CD4-positive, alpha-beta T cell treated with Interleukin-21 for 1 hour (primary cell): ENCODE results near the gene GPR137C.
"Not testable (repeated sequence)": the region's sequence is repeated elsewhere in the genome, so short reads cannot be mapped to it uniquely, and the experiment has no call there.

Source experiments
- DNase-seq: peaks from one replicate; pipeline ENCODE4 v3.0.0-alpha.2; 2020

Gene GPR137C

GRCh38 chr14:52552063-52552988 is at the start of gene GPR137C, which contains the start of gene TXNDC16:
TSS of gene GPR137C (plus strand) at chr14:52552836. CDS start at chr14:52553148, 312 bp downstream.
TSS of gene TXNDC16 (minus strand) at chr14:52552505. CDS start at chr14:52543557, 8,948 bp downstream.
- DNase-seq: peak; percentile 99

GRCh38 chr14:52513249-52513648 is 39.4 kb upstream of the GPR137C start:
- DNase-seq: no peak

GRCh38 chr14:52514046-52514811 is 38.4 kb upstream of the GPR137C start:
- DNase-seq: no peak

- no peak for DNase-seq
Observed at GRCh38 chr14:52522033-52522432, 30.6 kb upstream of the GPR137C start.

DNA sequence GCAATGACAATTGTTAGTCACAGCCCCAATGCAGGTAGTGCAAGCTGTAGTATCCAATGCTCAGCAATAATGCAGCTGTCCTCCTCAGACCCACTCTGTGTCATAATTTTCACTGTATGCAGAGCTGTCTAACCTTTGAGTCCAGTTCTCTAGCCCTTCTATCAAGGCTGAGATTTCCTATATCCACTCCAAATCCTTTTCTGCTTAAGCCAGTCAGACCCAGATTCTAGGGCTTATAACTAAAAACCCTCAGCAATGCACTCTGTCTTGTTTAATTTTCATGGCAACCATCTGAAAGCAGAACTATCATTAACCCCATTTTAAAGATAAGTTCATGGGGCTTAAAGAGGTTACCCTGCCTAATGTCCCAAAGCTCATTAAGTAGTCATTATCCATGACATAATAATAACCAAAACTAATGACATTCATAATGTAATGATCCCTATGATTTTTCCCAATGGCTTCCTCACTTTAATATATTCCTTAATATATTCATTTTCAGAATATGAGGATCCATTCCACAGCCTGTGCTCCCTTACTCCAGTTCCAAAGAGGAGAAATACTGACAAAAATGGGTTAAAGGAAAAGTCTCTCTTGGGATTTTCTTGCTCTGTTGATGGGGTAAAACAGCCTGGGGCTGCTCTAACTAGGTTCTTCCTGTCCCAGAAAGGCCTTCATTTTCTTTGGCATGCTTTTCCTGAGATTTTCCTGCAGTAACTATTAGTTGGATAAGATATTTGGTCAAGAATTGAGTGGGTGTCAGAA is 29.9 kb upstream of the GPR137C start:
- no peak for DNase-seq

DNA sequence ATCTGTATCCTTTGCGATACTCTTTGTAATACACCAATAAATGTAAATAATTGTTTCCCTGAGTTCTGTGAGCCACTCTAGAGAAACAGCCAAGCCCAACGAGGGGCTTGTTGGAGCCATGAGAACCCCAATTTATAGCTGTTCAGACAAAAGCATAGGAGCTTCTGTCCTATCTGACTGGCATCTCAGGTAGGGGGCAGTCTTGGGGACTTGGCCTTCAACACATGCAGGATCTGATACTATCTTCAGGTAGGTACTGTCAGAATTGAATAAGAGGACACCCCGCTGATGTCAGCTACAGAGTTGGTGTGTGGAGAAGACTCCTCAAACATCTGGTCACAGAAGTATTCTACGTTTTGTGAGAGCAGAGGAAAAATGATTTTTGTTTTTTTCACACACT is 25.6 kb upstream of the GPR137C start:
- no peak for DNase-seq

GRCh38 chr14:52531481-52531880 is 21.2 kb upstream of the GPR137C start:
- no peak for DNase-seq

DNA sequence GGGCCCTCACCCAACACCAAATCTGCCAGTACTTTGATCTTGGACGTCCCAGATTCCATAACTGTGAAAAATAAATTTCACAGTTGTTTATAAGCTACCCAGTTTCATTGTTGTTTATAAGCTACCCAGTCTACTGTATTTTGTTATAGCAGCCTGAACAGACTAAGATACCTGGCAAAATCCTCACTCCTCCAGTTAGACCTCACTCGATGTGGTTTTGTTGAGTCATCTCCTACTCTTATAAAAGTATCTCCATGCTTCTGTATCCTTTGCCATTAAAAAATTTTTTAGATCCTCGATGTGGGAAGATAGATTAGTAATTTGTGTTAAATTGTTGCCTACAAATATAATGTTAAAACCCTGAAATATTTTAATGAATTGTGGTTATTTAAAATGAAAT is 16.4 kb upstream of the GPR137C start:
- no peak for DNase-seq

DNA sequence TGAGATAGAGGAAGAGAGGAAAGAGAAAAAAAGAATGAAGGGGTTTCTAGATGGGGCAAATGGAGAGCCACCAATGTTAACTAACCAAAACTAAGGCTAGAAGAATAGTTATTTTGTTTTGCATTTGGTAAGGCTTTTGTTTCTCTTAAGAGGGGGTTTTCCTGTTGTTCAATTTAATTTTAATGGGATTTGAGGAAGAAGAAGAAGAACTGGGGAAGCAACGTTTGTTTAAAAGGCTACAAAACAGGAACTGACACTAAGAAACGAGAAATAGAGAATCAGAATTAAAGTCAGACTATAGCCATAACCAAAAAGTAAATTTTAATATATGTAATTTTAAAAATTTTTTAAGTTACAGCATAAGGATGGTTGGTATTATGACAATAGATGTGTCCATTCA is 14.0 kb upstream of the GPR137C start:
- no peak for DNase-seq

DNA sequence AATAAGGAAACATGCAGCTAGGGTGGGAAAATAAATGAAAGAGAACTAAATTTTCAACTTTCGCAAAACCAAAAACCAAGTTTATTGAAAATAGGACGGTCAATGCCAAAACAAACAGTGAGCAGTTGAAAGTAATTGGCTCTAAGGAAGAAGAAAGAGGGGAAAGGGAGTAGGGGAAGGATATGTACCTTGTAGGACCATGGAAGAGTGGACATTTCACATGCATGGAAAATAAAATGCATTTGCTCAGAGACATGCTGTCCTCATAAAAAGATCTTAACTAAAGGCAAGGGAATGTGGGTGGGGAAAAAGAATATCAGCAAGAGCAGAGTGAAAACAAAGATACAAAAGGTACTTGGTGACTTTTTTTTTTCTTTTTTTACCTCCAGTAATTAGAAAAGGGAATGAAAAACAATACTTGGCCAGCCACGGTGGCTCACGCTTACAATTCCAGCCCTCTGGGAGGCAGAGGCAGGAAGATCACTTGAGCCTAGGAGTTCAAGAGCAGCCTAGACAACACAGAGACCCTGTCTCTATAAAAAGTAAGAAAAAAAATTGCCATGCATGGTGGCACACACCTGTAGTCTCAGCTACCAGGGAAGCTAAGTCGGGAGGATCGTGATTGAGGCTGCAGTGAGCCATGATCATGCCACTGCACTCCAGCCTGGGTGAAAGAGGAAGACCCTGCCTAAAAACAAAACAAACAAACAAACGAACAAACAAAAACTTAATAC is 6.9 kb upstream of the GPR137C start:
- DNase-seq: no peak

DNA sequence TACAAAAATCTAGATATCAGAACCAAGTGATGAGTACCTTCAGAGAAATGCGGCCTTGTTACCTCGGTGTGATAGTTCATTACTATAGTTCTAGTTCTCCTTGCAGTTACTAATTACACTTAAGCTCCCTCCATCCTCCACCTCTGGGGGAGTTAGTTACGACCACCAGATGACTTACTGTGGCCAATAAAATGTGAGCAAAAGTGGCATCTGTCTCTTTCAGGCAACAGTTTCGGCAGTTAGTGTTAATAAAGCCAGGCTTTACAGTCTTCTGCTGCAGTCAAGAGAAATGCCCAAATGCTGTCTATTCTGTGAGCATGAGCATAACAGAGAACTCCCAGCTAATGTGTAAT is 6.3 kb upstream of the GPR137C start:
- DNase-seq: no peak

DNA sequence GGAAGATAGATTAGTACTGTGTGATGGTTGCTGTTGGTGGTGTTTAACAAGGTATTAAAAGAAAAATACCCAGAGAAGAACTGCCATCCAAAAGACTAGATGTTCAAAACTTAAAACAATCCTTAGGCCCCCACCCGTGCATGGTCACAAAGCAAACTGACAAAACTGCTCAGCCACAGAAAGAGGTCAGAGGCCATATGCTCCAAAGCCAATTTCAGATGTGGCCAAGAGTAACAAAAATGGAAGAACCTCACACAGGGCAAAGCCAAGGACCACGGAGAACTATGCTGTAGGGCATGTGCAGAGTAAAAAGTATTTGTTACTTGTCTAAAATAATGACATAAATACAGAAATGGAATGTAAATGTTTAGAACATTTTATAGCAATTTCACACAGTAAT is 5.6 kb upstream of the GPR137C start:
- no peak for DNase-seq

DNA sequence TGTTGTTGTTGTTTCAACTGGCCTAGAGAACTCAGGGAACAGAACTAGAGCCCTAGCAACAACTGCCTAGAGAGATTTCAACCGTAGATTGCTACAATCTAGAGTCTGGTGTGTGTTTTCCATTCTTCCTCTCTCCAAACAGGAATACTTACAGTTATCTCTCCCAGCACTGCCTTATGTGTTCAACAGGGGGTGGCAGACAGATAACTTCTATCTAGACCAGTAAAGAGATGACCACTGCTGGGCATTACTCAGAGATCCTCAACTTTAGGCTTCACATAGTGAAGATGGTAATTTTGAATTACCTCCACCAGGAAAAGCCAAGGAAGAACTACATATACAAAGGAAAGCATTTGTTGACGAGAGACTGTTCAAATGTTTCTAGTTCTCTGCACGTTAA is 5.1 kb upstream of the GPR137C start:
- DNase-seq: no peak

DNA sequence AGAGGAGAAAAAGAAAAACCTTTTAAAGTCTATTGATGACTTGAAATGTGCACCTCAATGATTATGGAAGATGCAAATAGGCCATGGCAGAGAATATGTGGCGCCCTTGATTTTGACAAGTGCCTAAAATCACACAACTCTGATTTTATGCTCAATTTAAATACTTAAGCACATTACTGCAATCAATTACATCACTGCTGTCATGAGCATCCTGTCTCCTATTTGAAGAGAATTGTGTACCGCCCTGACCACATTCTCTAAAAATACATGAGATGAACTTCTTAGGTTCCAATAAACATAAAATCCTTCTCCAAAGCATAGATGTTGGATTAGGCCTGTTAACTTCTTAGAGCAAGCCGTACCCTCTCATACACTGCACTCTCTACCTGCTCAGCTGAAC is 2.0 kb upstream of the GPR137C start:
- no peak for DNase-seq

GRCh38 chr14:52551205-52551604 is 1.4 kb upstream of the GPR137C start:
- no peak for DNase-seq

DNA sequence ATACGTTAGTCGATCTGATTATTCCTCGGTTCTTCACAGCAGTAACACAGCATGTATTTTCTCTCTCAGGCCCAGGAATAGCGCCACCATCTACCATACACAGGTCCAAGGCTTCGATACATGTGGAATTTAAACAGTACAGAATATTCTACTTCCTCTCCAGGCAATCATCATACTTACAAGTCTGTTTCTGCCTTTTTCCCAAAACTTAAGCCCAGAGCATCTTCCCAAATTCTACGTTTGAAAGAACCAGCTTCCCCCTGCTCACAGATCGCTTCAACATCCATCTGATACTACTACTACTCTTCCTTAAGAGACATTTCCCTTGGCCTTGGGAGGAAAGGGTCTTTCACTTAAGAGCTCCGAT is 957 bp upstream of the GPR137C start:
- peak; percentile 21 for DNase-seq

DNA sequence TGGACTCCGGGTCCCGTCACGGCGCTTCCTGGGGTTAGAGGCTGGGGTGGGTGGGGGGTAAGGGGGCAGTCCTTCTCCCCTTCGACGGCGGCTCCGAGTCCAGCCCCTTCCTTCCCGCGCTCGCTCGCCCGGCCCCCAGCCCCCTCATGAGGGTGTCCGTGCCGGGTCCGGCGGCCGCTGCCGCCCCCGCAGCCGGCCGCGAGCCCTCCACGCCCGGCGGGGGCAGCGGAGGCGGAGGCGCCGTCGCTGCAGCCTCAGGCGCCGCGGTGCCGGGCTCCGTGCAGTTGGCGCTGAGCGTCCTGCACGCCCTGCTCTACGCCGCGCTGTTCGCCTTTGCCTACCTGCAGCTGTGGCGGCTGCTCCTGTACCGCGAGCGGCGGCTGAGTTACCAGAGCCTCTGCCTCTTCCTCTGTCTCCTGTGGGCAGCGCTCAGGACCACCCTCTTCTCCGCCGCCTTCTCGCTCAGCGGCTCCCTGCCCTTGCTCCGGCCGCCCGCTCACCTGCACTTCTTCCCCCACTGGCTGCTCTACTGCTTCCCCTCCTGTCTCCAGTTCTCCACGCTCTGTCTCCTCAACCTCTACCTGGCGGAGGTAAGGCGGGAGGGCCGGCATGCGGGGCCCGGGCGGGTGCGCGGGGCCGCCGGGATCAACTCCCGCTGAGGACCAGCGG is 500 bp downstream of the GPR137C start:
- no peak for DNase-seq

- peak; percentile 85 for DNase-seq
Observed at GRCh38 chr14:52553671-52554575, 1.3 kb downstream of the GPR137C start.

DNA sequence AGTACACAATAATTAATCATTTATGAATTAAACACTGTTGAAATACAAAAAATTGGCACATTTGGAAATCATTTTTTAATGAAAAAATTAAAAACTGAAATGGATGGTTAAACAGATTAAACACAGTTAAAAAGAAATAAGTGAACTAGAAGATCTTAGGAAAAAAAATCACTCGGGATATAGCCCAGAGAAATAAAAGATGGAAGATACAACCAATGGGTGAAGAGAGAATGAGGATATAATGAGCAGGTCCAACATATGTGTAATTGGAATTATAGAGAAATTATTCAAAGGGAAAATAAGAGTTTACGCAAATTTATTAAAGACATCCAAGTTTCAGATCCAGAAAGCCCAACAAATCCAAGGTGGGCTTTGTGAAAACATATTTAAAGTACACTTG is 6.1 kb downstream of the GPR137C start:
- DNase-seq: no peak

- no peak for DNase-seq
Observed at GRCh38 chr14:52563120-52563519, 10.5 kb downstream of the GPR137C start.

DNA sequence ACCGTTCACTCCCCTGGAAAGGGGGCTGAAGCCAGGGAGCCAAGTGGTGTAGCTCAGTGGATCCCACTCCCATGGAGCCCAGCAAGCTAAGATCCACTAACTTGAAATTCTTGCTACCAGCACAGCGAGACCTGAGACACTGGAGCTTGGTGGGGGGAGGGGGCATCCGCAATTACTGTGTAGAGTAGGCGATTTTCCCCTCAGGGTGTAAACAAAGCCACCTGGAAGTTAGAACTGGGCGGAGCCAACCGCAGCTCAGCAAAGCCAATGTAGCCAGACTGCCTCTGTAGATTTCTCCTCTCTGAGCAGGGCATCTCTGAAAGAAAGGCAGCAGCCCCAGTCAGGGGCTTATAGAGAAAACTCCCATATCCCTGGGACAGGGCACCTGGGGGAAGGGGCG is 15.8 kb downstream of the GPR137C start:
- DNase-seq: not testable (repeated sequence)
